DND-41 (cell line): ENCODE results near the gene EPB41L2.

Source experiments
- CTCF ChIP-seq: IDR thresholded peaks from 2 replicates; pipeline ENCODE4 v1.5.1; 2012; ENCODE audit warnings: borderline replicate concordance, low read length, moderate library complexity, mild to moderate bottlenecking; ENCODE audit not compliant: poor library complexity, severe bottlenecking; ENCODE audit errors: extremely low read depth
- EZH2 ChIP-seq: IDR thresholded peaks from 3 replicates; pipeline ENCODE4 v1.6.1; 2012; ENCODE audit warnings: borderline replicate concordance, low read depth, mild to moderate bottlenecking, moderate library complexity, low read length, inconsistent platforms; ENCODE audit not compliant: severe bottlenecking

DNA sequence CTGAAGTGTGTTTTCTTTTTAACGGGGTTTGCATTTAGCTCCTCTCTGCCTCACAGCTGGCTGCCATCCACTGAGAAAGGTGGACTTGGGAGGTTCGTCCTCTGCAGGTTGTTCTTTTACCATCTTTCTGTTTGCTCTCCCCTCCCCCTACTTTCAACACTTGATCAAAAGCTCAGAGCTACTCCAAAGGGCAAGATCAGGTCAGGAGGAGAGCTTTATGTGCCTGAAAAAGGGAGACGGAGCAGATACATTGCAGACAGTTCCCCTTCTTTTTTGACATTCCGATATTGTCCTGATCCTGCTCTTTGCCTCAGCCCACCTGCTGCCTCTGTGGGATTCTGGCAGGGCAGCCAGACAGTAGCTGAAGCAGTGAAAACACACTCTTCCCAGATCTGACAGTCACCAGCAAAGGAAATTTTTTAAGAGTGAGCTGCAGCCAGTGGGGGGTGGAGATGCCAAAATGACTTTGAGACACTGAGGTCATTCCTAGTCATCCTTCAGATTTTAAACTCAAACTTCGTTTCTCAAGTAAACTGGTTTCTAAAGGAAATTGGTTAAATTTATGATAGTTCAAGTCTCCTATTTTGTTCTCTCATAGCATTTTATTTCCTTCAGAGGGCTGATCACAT is 209.4 kb downstream of the EPB41L2 start:
- TF ChIP-seq CTCF = no peak
- TF ChIP-seq EZH2 = no peak
